Gastroesophageal sphincter (tissue), 4 donors: ENCODE results near the gene TMC6. TPM values are rescaled to one million over a fixed set of nuclear protein-coding genes. Genes with fewer than 3 reads are reported as not detected.
A peak's percentile ranks its signal among the peaks of the same experiment; 100 is the strongest.

Source experiments
- ATAC-seq: fragments of 150-250 bp; one replicate; pipeline ENCODE4 v1.9.1; 2016; ENCODE audit warnings: mild to moderate bottlenecking, moderate library complexity
- H3K27ac ChIP-seq, 4 donors: fragments of 200-600 bp; sonication (generic) in 3 of 4; 1 replicate in 3 of 4; 2 replicates in 1 of 4; pipeline ENCODE4 v1.5.1; 2016 to 2019
- H3K27me3 ChIP-seq: fragments of 200-600 bp; sonication (generic); one replicate; pipeline ENCODE4 v1.5.1; 2019
- H3K36me3 ChIP-seq, 2 donors: fragments of 200-600 bp; sonication (generic); one replicate each; pipeline ENCODE4 v1.5.1; 2019; ENCODE audit warnings: control low read depth in 1 of 2
- H3K4me1 ChIP-seq, 3 donors: fragments of 200-600 bp; sonication (generic); 1 replicate in 2 of 3; 2 replicates in 1 of 3; pipeline ENCODE4 v1.5.1; 2016 to 2019; ENCODE audit warnings: control low read depth in 2 of 3
- H3K4me3 ChIP-seq, 2 donors: fragments of 200-600 bp; sonication (generic); one replicate each; pipeline ENCODE4 v1.5.1; 2019; ENCODE audit warnings: mild to moderate bottlenecking in 1 of 2, moderate library complexity in 1 of 2
- H3K9me3 ChIP-seq, 3 donors: fragments of 200-600 bp; sonication (generic); one replicate each; pipeline ENCODE4 v1.5.1; 2017 to 2019; ENCODE audit warnings: control low read depth in 2 of 3
- CTCF ChIP-seq, 4 experiments: fragments of 200-600 bp in 2 of 4; fragments of 450-650 bp in 2 of 4; sonication (generic) in 1 of 4; IDR thresholded peaks; one replicate each; pipeline ENCODE4 v1.5.1; 2017 to 2019; ENCODE audit warnings: antibody characterized with exemption in 4 of 4, mild to moderate bottlenecking in 2 of 4, moderate library complexity in 2 of 4
- EP300 ChIP-seq: sonication (generic); formaldehyde crosslinking; IDR thresholded peaks from one replicate; pipeline ENCODE4 v1.6.1; 2017; ENCODE audit warnings: antibody characterized with exemption, mild to moderate bottlenecking
- POLR2A ChIP-seq, 2 donors: fragments of 450-650 bp; IDR thresholded peaks; one replicate each; pipeline ENCODE4 v1.6.1; 2017; ENCODE audit warnings: antibody characterized with exemption in 2 of 2, mild to moderate bottlenecking in 2 of 2, moderate library complexity in 1 of 2
- POLR2AphosphoS5 ChIP-seq: sonication (generic); formaldehyde crosslinking; IDR thresholded peaks from one replicate; pipeline ENCODE4 v1.6.1; 2017; ENCODE audit warnings: antibody characterized with exemption
- WGBS, 2 donors: methylation state at CpG; one replicate each; pipeline ENCODE4 v1.1.5; 2018; ENCODE audit warnings: low coverage in 1 of 2; 5-methylcytosine and 5-hydroxymethylcytosine counted together
- total RNA-seq, 4 donors: library from RNA; depleted of rRNA; stranded (reverse); fragments of >200 nt; gene quantifications; one replicate each; pipeline ENCODE4 v1.1.0, GENCODE V29; 2016

The TMC6 gene
- total RNA-seq, 4 donors from 2014 or later = 12.4 to 19.0 (median 15.5) TPM

- no peak for ATAC-seq
- peaks cover 0 to 43% (median 17%) of the 10 kb centered on the region in 3 donors for H3K4me1 ChIP-seq
- no peak overlapping the region for H3K4me3 ChIP-seq
- peaks cover 53% of the 10 kb centered on the region for H3K27me3 ChIP-seq
- WGBS, 2 donors = 95% methylated on average over 11 of the region's 30 CpGs; no CpG with 5 or more reads in 1 of the 2 donors
- no peaks in the 10 kb centered on the region for H3K9me3 ChIP-seq
- H3K27ac ChIP-seq = no peak overlapping the region
- no peaks in the 10 kb centered on the region for H3K36me3 ChIP-seq
- TF ChIP-seq POLR2AphosphoS5 (no peak), EP300 (no peak), POLR2A (IDR thresholded peaks at IDR 0.05) (no peak), CTCF (IDR thresholded peaks at IDR 0.05) (no peak)
These were observed 4.8 kb upstream of the TMC6 start for GRCh38 chr17:78133179-78133951.

- Histone ChIP-seq H3K27ac (no peak overlapping the region), H3K4me1 (peaks cover 0 to 49% (median 23%) of the 10 kb centered on the region in 3 donors)
These were observed 4.2 kb upstream of the TMC6 start for GRCh38 chr17:78132767-78133178.

GRCh38 chr17:78132084-78132676, 3.6 kb upstream of the TMC6 start:
- WGBS, 2 donors = 93% methylated on average over 5 of the region's 38 CpGs; no CpG with 5 or more reads in 1 of the 2 donors
- Histone ChIP-seq H3K36me3 (no peaks in the 10 kb centered on the region), H3K4me3 (peak overlapping the region in 1 of 2 donors; percentile 39), H3K4me1 (peaks cover 0 to 55% (median 23%) of the 10 kb centered on the region in 3 donors), H3K27me3 (peaks cover 65% of the 10 kb centered on the region), H3K9me3 (no peaks in the 10 kb centered on the region), H3K27ac (peak overlapping the region in 1 of 4 donors; percentile 17)
- no peak for TF ChIP-seq POLR2A (IDR thresholded peaks at IDR 0.05)
- TF ChIP-seq CTCF (IDR thresholded peaks at IDR 0.05) = no peak
- TF ChIP-seq POLR2AphosphoS5 = no peak
- TF ChIP-seq EP300 = no peak
- no peak for ATAC-seq

More at GRCh38 chr17:78132767-78133178, 4.2 kb upstream of the TMC6 start:
- TF ChIP-seq POLR2AphosphoS5 = no peak
- no peak for TF ChIP-seq EP300
- TF ChIP-seq POLR2A (IDR thresholded peaks at IDR 0.05) = no peak
- no peak for TF ChIP-seq CTCF (IDR thresholded peaks at IDR 0.05)
- Histone ChIP-seq H3K4me3 (peak overlapping the region in 1 of 2 donors; percentile 39), H3K9me3 (no peaks in the 10 kb centered on the region), H3K27me3 (peaks cover 59% of the 10 kb centered on the region), H3K36me3 (no peaks in the 10 kb centered on the region)
- no peak for ATAC-seq
- no CpG with 5 or more reads among the region's 9 CpGs for WGBS, 2 donors

GRCh38 chr17:78131172-78132083, 2.9 kb upstream of the TMC6 start:
- no peaks in the 10 kb centered on the region for H3K9me3 ChIP-seq
- 0% methylated on average over 2 of the region's 74 CpGs; no CpG with 5 or more reads in 1 of the 2 donors for WGBS, 2 donors
- H3K27me3 ChIP-seq = peaks cover 70% of the 10 kb centered on the region
- peak overlapping the region in 1 of 4 donors; percentile 81 for H3K27ac ChIP-seq
- TF ChIP-seq POLR2A (IDR thresholded peaks at IDR 0.05) (no peak), POLR2AphosphoS5 (no peak)
- no peak for ATAC-seq
- H3K4me1 ChIP-seq = peaks cover 0 to 62% (median 26%) of the 10 kb centered on the region in 3 donors
- peak overlapping the region in 1 of 2 donors; percentile 39 for H3K4me3 ChIP-seq
- no peaks in the 10 kb centered on the region for H3K36me3 ChIP-seq
